UCSD-AML1 (cell line): ENCODE measurements around the gene RPS5.

Source experiments
- DNase-seq: peaks from one replicate; lab custom pipeline; 2025; ENCODE audit not compliant: unreplicated experiment; lab: John Stamatoyannopoulos, UW

The RPS5 gene

DNA sequence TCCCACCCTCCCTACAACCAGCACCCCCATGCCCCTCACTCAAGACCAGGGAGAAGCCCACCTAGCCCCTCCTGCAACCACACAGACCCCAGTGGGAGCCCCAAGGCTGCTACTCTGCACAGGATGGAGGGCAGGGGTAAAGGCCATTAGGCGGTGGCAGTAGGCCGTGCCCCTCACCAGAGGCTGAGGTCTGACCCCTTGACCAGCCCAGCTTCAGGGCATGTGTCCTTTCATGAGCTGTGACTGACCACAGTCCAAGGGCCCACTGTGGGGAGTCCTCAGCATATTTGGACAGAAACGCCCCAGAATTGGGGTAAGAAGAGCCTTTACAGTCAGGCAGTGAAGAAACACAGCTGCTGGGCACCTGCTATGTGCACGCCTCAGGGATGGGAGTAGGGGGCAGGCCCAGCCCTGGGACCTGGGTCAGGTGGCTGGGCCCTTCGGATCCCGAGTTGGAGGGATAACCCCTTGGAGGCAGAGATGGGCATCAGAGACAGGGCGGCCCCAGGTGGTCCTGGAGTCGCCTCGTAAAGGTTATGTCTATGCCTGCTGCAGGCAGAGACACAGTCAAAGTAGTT is 1.7 kb upstream of the RPS5 start:
- no peak for DNase-seq

DNA sequence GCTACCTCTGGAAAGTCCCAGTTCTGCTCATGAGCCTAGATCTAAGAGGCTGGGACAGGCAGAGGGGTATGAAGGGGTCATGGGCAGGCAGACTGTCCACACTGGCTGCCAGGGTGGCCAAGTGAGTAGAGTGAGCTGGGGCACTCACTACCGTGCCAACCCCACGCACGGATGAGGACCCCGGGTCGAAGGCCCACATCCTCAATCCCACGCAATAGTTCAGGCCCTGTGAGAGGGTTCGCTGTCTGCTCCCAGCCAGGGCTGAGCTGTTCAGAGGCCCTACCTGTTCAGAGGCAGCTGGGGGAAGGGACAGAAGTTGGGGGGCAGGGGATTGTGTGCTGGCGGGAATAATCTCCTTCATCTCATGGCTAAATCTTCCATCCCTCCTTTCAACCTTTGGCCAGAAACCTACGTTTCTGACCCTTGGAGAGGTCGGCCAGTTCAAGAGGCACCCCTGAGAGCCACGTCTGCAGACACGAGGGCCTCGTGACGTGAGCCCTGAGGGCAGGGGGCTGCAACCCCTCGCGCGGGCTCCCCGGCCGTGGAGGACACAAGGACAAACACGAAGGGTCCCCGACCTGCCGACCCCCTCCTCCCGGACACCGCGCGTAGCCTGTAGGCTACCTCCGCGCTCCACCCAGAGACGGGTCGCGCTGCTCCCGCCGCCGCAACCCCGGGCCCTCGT is 1.0 kb upstream of the RPS5 start:
- DNase-seq: no peak

DNA sequence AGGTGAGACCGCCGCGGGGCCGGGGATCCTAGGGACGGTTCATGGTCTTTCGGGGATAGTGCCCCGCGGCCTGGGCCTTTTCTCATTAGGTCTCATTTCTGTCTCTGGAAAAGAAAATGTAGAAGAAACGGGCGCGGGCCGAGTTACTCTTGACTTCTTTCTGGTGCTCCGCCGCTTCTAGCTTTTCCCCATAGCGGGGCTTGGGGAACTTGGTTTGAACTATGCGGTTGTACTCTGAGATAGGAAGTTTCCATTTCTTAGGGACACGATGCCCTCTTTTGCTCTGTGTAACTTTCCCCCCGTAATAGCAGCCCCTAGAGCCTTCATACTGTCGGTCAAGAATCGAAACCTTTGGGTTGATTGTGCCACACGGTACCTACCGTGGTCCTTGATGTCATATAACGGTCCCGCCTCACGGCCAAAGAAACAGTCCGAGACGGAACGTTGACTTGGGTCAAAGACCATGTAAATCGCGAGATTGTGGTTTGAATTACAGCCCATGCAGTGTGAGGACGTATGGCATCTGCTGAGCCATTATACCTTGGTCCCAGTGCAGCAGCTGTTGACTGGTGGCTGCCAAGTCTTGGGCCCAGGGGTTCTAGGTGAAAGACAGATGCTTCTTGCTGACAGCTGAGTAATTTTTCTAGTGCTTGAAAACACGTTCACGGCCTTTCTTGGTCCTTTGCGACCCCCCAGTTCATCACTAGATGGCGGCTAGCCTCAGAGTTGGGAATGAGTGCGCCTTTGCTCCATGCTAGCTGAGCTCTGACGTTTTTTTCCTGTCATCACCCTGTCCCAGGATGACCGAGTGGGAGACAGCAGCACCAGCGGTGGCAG is 487 bp downstream of the RPS5 start:
- DNase-seq: no peak

DNA sequence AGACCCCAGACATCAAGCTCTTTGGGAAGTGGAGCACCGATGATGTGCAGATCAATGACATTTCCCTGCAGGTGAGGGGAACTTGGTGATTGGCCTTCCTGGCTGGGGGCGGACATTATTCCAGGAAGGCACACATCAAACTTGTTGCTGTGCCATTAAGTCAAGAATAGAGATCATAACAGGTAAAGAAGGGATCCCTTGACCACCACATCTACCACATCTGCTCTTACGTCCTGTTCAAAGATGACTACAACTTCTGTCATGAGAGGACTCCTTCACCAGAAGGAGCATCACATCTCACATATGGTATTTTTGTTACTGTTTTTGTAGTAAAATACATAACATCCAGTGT is 1.1 kb downstream of the RPS5 start:
- no peak for DNase-seq

GRCh38 chr19:58392945-58393724 is 6.1 kb downstream of the RPS5 start:
- DNase-seq: no peak

DNA sequence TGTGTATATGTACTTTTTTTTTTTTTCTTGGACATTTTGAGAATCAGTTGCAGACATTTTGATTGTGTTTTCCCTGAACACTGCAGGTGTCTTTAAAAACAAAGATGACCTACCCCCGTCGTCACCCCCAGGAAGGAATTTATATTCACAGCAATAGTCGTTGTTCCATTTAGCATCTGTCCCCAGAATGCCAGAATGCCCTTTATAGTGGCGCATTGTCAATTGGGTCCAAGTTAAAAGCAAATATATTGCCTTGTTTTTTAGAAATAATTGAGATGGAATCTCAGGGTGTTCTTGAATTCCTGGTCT is 6.6 kb downstream of the RPS5 start:
- DNase-seq: no peak

GRCh38 chr19:58394821-58395219 is 7.8 kb downstream of the RPS5 start:
- DNase-seq: no peak

GRCh38 chr19:58395220-58395978 is 8.3 kb downstream of the RPS5 start, which contains the start of gene RNF225:
RNF225 (plus strand) TSS chr19:58395656; CDS start chr19:58396090, 434 bp downstream.
- DNase-seq: no peak

GRCh38 chr19:58395979-58396627 is 9.0 kb downstream of the RPS5 start:
- no peak for DNase-seq

DNA sequence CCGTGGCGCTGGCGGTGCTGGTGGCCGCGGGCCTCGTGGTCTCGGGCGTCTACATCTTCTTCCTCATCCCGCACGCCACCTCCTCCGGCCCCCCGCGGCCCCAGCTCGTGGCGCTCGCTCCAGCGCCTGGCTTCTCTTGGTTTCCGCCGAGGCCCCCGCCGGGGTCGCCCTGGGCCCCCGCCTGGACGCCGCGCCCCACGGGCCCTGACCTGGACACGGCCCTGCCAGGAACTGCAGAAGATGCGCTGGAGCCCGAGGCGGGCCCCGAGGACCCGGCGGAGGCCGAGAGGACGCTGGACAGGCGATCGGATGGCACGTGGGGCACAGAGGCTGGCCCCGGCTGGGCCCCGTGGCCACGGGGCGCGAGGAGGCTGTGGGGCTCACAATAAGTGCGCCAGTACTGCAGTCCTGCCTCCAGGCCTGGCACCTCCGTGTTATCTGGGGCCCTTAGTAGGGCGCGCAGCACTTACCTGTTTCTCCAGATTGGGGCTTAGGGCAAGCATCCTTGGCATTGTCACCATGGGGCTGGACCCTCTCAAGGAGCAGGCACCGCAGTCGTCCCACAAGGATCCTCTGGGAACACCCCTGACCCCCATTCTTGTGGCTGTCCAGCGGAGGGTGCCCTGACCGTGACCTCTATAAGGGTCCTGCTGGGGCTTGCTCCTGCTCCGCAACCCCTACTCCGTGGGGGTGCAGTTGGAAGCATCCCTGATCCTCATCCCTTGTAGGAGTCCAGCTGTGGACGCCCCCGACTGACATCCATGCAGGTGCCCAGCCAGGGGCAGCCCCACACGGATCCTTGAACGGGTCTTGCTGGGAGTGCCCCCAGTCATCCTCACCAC is 9.8 kb downstream of the RPS5 start:
- DNase-seq: no peak

DNA sequence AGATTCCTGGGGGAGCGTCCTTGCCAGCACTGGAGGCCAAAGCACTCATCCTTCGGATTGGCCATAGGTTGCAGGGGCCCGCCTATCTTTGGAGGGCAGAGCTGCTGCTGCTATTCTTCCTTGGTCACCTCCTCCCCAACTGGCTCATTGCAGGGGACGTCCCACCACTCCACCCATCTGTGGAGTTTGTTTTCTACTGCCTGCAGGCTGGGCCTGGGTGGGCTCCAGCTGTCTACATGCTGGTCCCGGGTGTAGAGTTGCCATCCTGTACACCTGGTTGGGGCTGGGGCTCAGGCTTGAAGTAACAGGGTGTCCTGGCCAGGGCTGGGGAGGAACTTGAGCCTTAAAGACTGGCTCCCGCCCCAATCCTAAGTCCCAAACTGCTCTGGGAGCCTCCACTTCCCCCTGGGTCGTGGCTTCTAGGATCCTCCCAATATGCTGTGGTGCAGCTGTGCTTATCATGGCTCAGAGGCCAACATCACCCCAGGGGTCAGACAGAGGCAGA is 10.5 kb downstream of the RPS5 start:
- DNase-seq: no peak

- no peak for DNase-seq
Measured at GRCh38 chr19:58398087-58398486, 11.0 kb downstream of the RPS5 start.

DNA sequence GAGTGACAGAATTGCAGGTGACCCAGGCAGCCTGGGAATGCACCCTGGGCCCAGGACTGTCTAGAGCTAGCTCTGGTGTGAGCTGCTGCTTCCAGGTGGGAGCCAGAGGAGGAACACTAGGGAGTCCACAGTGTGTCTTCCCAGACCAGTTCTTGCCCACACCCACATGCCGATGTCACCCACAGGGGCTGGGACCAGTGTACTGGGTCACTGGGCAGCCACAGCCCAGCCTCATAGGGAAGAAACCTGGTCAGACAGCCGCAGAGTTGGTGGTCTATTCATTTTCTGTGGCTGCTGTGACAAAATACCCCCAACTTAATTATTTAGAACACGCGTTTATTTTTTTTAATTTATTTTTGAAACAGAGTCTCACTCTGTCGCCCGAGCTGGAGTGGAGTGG is 11.5 kb downstream of the RPS5 start:
- DNase-seq: no peak

GRCh38 chr19:58399903-58400302 is 12.8 kb downstream of the RPS5 start:
- no peak for DNase-seq

GRCh38 chr19:58400316-58400915 is 13.3 kb downstream of the RPS5 start:
- no peak for DNase-seq

GRCh38 chr19:58400916-58401839 is 14.1 kb downstream of the RPS5 start:
- peak; percentile 99 for DNase-seq

DNA sequence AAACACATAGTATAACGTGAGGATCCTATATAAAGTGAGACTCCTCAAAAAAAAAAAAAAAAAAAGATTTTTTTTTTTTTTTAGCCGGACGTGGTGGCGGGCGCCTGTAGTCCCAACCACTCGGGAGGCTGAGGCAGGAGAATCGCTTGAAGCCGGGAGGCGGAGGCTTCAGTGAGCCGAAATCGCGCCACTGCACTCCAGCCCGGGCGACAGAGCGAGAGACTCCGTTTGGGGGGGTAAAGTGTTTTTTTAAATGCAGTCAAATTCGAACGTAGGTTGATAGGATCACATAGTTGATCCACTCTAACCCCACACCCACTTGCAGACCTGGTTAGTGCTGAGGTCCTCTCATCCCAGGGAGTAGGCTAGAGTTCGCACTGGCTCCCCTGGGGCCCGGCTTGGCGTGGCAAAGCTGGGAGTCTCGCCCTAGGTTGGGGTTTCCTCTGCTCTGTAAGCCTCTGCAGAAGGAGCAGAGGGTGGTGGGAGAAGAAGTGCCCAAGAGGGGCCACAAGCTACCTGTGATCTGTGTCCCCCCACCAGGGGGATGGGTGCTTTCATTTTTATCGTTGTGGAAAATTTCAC is 14.9 kb downstream of the RPS5 start:
- DNase-seq: no peak
